Hepatocyte (in vitro differentiated cells): Measurements from ENCODE around the gene NMNAT3. TPM values are rescaled to one million over a fixed set of nuclear protein-coding genes. Genes with fewer than 3 reads are reported as not detected.

Experiments used
- DNase-seq: peaks from one replicate; pipeline ENCODE4 v3.0.0-alpha.2; 2016; ENCODE audit warnings: low spot score
- H2AFZ ChIP-seq: fragments of 200-600 bp; sonication (generic); 2 replicates; pipeline ENCODE4 v1.6.0; 2016; ENCODE audit warnings: antibody characterized with exemption, mild to moderate bottlenecking
- H3K27ac ChIP-seq: fragments of 200-600 bp; sonication (generic); 2 replicates; pipeline ENCODE4 v1.5.1; 2016; ENCODE audit warnings: mild to moderate bottlenecking
- H3K27me3 ChIP-seq: fragments of 200-600 bp; sonication (generic); 2 replicates; pipeline ENCODE4 v1.6.1; 2016
- H3K36me3 ChIP-seq: fragments of 200-600 bp; sonication (generic); replicated peaks from 2 replicates; pipeline ENCODE4 v1.5.1; 2016; ENCODE audit warnings: low read depth; ENCODE audit not compliant: insufficient read depth
- H3K4me1 ChIP-seq: fragments of 200-600 bp; sonication (generic); 2 replicates; pipeline ENCODE4 v1.5.1; 2016; ENCODE audit warnings: mild to moderate bottlenecking, moderate library complexity; ENCODE audit not compliant: insufficient read depth
- H3K4me2 ChIP-seq: fragments of 200-600 bp; sonication (generic); 2 replicates; pipeline ENCODE4 v1.6.0; 2016
- H3K4me3 ChIP-seq: fragments of 200-600 bp; sonication (generic); 2 replicates; pipeline ENCODE4 v1.5.1; 2016; ENCODE audit warnings: mild to moderate bottlenecking
- H3K79me2 ChIP-seq: fragments of 200-600 bp; sonication (generic); 2 replicates; pipeline ENCODE4 v1.6.0; 2017; ENCODE audit warnings: mild to moderate bottlenecking
- H3K9me2 ChIP-seq: fragments of 200-600 bp; sonication (generic); replicated peaks from 2 replicates; pipeline ENCODE4 v1.6.0; 2017; ENCODE audit warnings: mild to moderate bottlenecking; ENCODE audit not compliant: insufficient read depth
- H3K9me3 ChIP-seq: fragments of 200-600 bp; sonication (generic); 2 replicates; pipeline ENCODE4 v1.5.1; 2016; ENCODE audit warnings: low read depth, mild to moderate bottlenecking
- H4K20me1 ChIP-seq: fragments of 200-600 bp; sonication (generic); 2 replicates; pipeline ENCODE4 v1.6.0; 2016; ENCODE audit warnings: mild to moderate bottlenecking; ENCODE audit not compliant: insufficient read depth, poor library complexity, severe bottlenecking
- CTCF ChIP-seq: fragments of 200-600 bp; sonication (generic); IDR thresholded peaks from 2 replicates; pipeline ENCODE4 v1.5.1; 2016; ENCODE audit warnings: antibody characterized with exemption, mild to moderate bottlenecking; ENCODE audit not compliant: poor library complexity
- EZH2 ChIP-seq: fragments of 200-600 bp; sonication (generic); IDR thresholded peaks from 2 replicates; pipeline ENCODE4 v1.6.1; 2016; ENCODE audit warnings: antibody characterized with exemption, mild to moderate bottlenecking, borderline replicate concordance
- EZH2phosphoT487 ChIP-seq: fragments of 200-600 bp; sonication (generic); IDR thresholded peaks from one replicate; pipeline ENCODE4 v1.6.1; 2018; ENCODE audit warnings: antibody characterized with exemption, mild to moderate bottlenecking, low read depth, moderate library complexity; ENCODE audit not compliant: unreplicated experiment, severe bottlenecking
- whole genome bisulfite sequencing: methylation state at CpG from one replicate; pipeline ENCODE4 v1.1.6; 2016; ENCODE audit warnings: low lambda C conversion rate; ENCODE audit errors: missing lambda C conversion rate; 5-methylcytosine and 5-hydroxymethylcytosine counted together
- polyA plus RNA-seq: library from polyadenylated mRNA; unstranded; fragments of >200 nt; fragmentation: Nextera tagmentation; extraction: Ambion mirVana; gene quantifications from 2 replicates; pipeline ENCODE4 v1.2.1, GENCODE V29; 2016
- total RNA-seq: library from RNA; depleted of rRNA; stranded (reverse); fragments of >200 nt; gene quantifications from 2 replicates; pipeline ENCODE4 v1.2.3, GENCODE V29; 2014

The NMNAT3 gene
- total and polyA plus RNA-seq, 2 experiments from 2014 or later = 4.7 to 8.3 TPM

DNA sequence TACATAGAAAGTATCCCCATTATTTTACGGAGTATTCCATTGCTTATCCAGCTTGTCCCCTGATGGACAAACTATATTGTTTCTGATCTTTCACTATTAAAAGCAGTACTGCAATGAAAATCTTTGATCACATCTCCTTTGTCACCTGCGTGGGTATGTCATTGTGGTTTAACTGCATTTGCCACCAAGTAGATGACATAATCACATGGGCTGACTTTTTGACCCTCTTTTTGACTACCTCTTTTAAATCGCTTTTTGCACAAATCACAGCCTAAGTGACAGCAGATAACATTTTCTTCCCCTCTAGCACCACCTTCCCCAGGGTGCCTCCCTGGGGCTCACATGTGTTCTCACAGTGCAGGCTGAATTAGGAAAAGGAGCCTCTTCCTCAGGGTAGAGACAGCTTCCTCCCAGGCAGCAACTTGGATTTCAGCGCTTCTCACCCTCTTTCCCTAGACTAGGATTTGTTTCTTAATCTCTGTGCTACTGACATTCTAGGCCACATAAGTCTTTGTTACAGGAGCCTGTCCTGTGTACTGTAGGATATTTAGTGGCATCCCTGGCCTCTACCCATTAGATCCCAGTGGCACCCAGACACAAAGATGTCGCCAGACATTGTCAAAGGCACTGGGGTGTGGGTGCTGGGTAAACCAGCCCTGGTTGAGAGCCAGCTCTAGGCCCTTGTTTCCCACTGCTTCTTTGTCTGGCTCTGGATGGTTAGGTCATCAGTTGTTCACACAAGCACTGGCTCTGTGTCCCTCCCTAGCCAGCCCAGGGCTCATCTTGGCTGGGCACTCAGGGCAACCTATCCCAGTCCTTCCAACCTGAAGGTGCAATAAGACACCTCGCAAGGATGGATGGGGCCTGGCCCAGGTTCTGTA, 136.9 kb downstream of the NMNAT3 start:
- Histone ChIP-seq H2AFZ (no peak overlapping the region), H3K9me3 (no peaks in the 10 kb centered on the region), H4K20me1 (no peaks in the 10 kb centered on the region), H3K4me2 (peak overlapping the region; percentile 96), H3K4me3 (no peak overlapping the region), H3K9me2 (no peaks in the 10 kb centered on the region), H3K27me3 (no peaks in the 10 kb centered on the region), H3K4me1 (peaks cover 31% of the 10 kb centered on the region), H3K79me2 (peaks cover 23% of the 10 kb centered on the region), H3K27ac (peak overlapping the region; percentile 25), H3K36me3 (no peaks in the 10 kb centered on the region)
- no peak for DNase-seq
- WGBS = 73% methylated on average over 6 of the region's 6 CpGs
- TF ChIP-seq EZH2phosphoT487 (no peak), EZH2 (no peak), CTCF (no peak)

DNA sequence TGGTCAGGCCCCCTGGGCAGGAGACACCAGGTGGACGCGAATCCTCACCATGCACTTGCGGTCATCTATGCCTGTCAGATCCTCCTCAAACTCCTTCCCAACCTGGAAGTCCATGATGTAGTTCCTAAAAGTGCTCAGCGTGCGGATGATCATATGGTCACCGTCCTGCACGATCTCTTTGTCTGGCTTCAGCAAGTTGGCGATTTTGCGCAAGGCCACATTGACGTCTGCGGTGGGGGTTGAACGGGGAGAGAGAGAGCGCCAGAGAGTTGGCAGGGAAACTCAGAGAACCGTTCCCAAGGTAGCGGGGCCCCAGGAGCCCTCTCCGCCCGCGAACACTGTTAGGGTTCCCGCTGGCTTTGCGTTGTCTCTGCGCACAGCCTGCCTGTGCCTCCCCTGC, 139.0 kb downstream of the NMNAT3 start:
- H3K36me3 ChIP-seq = no peaks in the 10 kb centered on the region
- no peaks in the 10 kb centered on the region for H3K9me3 ChIP-seq
- H3K9me2 ChIP-seq = no peaks in the 10 kb centered on the region
- no peak for TF ChIP-seq EZH2phosphoT487
- TF ChIP-seq EZH2 = no peak
- TF ChIP-seq CTCF = no peak
- no peaks in the 10 kb centered on the region for H4K20me1 ChIP-seq
- DNase-seq = peak; percentile 52
- WGBS = 32% methylated on average over 21 of the region's 21 CpGs
- H3K4me1 ChIP-seq = peaks cover 53% of the 10 kb centered on the region
- H3K79me2 ChIP-seq = peaks cover 23% of the 10 kb centered on the region
- peak overlapping the region; percentile 90 for H2AFZ ChIP-seq
- peak overlapping the region; percentile 79 for H3K27ac ChIP-seq
- no peaks in the 10 kb centered on the region for H3K27me3 ChIP-seq
- peak overlapping the region; percentile 96 for H3K4me2 ChIP-seq
- H3K4me3 ChIP-seq = peak overlapping the region; percentile 59

GRCh38 chr3:139537795-139538621, 139.8 kb downstream of the NMNAT3 start:
- H3K79me2 ChIP-seq = peaks cover 23% of the 10 kb centered on the region
- no peaks in the 10 kb centered on the region for H3K9me2 ChIP-seq
- no peaks in the 10 kb centered on the region for H4K20me1 ChIP-seq
- peak overlapping the region; percentile 96 for H3K4me2 ChIP-seq
- no peaks in the 10 kb centered on the region for H3K36me3 ChIP-seq
- H2AFZ ChIP-seq = no peak overlapping the region
- H3K4me1 ChIP-seq = peaks cover 59% of the 10 kb centered on the region
- WGBS = 90% methylated on average over 5 of the region's 5 CpGs
- TF ChIP-seq CTCF = no peak
- no peak for TF ChIP-seq EZH2
- TF ChIP-seq EZH2phosphoT487 = no peak
- no peak overlapping the region for H3K4me3 ChIP-seq
- peak overlapping the region; percentile 79 for H3K27ac ChIP-seq
- no peaks in the 10 kb centered on the region for H3K27me3 ChIP-seq
- H3K9me3 ChIP-seq = no peaks in the 10 kb centered on the region
- no peak for DNase-seq
